Natural killer cell (primary cell): Measurements from ENCODE around the gene GPR34. TPM values are rescaled to one million over a fixed set of nuclear protein-coding genes. Genes with fewer than 3 reads are reported as not detected.

Source experiments
- ATAC-seq, 3 donors: fragments of 150-1000 bp in 2 of 3; fragments of 200-7000 bp in 1 of 3; cut with Tn5 transposase; 1 replicate in 1 of 3; 2 replicates in 2 of 3; pipeline ENCODE4 v1.10.0; 2021; ENCODE audit warnings: mild to moderate bottlenecking in 2 of 3, moderate library complexity in 2 of 3
- DNase-seq, 2 donors: peaks; one replicate each; pipeline versions ENCODE4 v3.0.0 to v3.0.0-alpha.2; 2013 to 2021; ENCODE audit warnings: mixed read lengths in 1 of 2
- H3K27ac ChIP-seq: one replicate; pipeline ENCODE4 v1.5.1; 2013; ENCODE audit warnings: mild to moderate bottlenecking, low read length
- H3K27me3 ChIP-seq: one replicate; pipeline ENCODE4 v1.6.1; 2013; ENCODE audit warnings: low read length; ENCODE audit not compliant: control insufficient read depth, insufficient read depth
- H3K36me3 ChIP-seq: one replicate; pipeline ENCODE4 v1.6.1; 2013; ENCODE audit warnings: low read length; ENCODE audit not compliant: control insufficient read depth, insufficient read depth
- H3K4me1 ChIP-seq: one replicate; pipeline ENCODE4 v1.6.1; 2013; ENCODE audit warnings: low read length; ENCODE audit not compliant: control insufficient read depth, insufficient read depth
- H3K4me3 ChIP-seq: one replicate; pipeline ENCODE4 v1.5.1; 2013; ENCODE audit warnings: low read length
- H3K9me3 ChIP-seq: one replicate; pipeline ENCODE4 v1.6.1; 2013; ENCODE audit warnings: low read length; ENCODE audit not compliant: control insufficient read depth, insufficient read depth
- H3K27ac Mint-ChIP-seq, 2 donors: one replicate each; pipeline ENCODE4 v1.8.0; 2022; ENCODE audit warnings: mild to moderate bottlenecking in 2 of 2, mixed read lengths in 2 of 2, moderate library complexity in 1 of 2
- H3K27me3 Mint-ChIP-seq, 2 donors: one replicate each; pipeline ENCODE4 v1.8.0; 2022; ENCODE audit warnings: low read depth in 2 of 2, mixed read lengths in 2 of 2
- H3K36me3 Mint-ChIP-seq: one replicate; pipeline ENCODE4 v1.8.0; 2022; ENCODE audit warnings: mixed read lengths
- H3K4me1 Mint-ChIP-seq, 2 donors: one replicate each; pipeline ENCODE4 v1.8.0; 2022; ENCODE audit warnings: mixed read lengths in 2 of 2
- H3K4me3 Mint-ChIP-seq: one replicate; pipeline ENCODE4 v1.8.0; 2022; ENCODE audit warnings: mild to moderate bottlenecking, moderate library complexity, mixed read lengths
- H3K9me3 Mint-ChIP-seq, 2 donors: one replicate each; pipeline ENCODE4 v1.8.0; 2022; ENCODE audit warnings: mixed read lengths in 2 of 2
- WGBS: methylation state at CpG from one replicate; pipeline ENCODE4 v1.1.7; 2013; ENCODE audit warnings: missing lambda C conversion rate; ENCODE audit not compliant: insufficient coverage; 5-methylcytosine and 5-hydroxymethylcytosine counted together
- intact Hi-C: fragments of 100-400 bp; cut with micrococcal nuclease; formaldehyde crosslinking; loops from one replicate; pipeline ENCODE4 v1.14.2; 2022
- total RNA-seq, 4 donors: library from RNA; stranded (reverse); fragments of 120-200 nt in 1 of 4; gene quantifications; one replicate each; pipeline versions ENCODE4 v1.2.3 to v1.2.4, GENCODE V29; 2013 to 2022
- TF ChIP-seq, protein P1 (sequence below): fragments of 200-600 bp; IDR thresholded peaks from one replicate; pipeline ENCODE4 v1.8.0; 2022; ENCODE audit warnings: antibody characterized with exemption

The GPR34 gene
- total RNA-seq, 3 donors from 2014 or later (not counting 1 experiment from before 2014, with no cell fraction given) = 0.61 to 6.0 (median 0.68) TPM

- 30% methylated on average over 3 of the region's 3 CpGs for WGBS
- Mint-ChIP-seq H3K4me3 (peak overlapping the region; percentile 14), H3K4me1 (peaks cover 48 to 49% of the 10 kb centered on the region in 2 donors), H3K36me3 (no peaks in the 10 kb centered on the region), H3K27ac (peak overlapping the region in 1 of 2 donors; percentile 21), H3K27me3 (peaks cover 15 to 53% of the 10 kb centered on the region in 2 donors), H3K9me3 (no peaks in the 10 kb centered on the region)
- TF ChIP-seq, protein P1, sequence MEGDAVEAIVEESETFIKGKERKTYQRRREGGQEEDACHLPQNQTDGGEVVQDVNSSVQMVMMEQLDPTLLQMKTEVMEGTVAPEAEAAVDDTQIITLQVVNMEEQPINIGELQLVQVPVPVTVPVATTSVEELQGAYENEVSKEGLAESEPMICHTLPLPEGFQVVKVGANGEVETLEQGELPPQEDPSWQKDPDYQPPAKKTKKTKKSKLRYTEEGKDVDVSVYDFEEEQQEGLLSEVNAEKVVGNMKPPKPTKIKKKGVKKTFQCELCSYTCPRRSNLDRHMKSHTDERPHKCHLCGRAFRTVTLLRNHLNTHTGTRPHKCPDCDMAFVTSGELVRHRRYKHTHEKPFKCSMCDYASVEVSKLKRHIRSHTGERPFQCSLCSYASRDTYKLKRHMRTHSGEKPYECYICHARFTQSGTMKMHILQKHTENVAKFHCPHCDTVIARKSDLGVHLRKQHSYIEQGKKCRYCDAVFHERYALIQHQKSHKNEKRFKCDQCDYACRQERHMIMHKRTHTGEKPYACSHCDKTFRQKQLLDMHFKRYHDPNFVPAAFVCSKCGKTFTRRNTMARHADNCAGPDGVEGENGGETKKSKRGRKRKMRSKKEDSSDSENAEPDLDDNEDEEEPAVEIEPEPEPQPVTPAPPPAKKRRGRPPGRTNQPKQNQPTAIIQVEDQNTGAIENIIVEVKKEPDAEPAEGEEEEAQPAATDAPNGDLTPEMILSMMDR = no peak
- no peaks in the 10 kb centered on the region for H3K9me3 ChIP-seq
- peaks cover 21% of the 10 kb centered on the region for H3K4me1 ChIP-seq
- intact Hi-C loops = no loop called here
- H3K27ac ChIP-seq = peak overlapping the region; percentile 38
- H3K36me3 ChIP-seq = no peaks in the 10 kb centered on the region
- ATAC-seq (no peak), DNase-seq (no peak)
- no peak overlapping the region for H3K4me3 ChIP-seq
- H3K27me3 ChIP-seq = no peaks in the 10 kb centered on the region
Measured at GRCh38 chrX:41705680-41706374, 17.1 kb downstream of the GPR34 start.

- Mint-ChIP-seq H3K9me3 (no peaks in the 10 kb centered on the region), H3K27me3 (peaks cover 15 to 53% of the 10 kb centered on the region in 2 donors), H3K4me1 (peaks cover 48 to 49% of the 10 kb centered on the region in 2 donors), H3K36me3 (no peaks in the 10 kb centered on the region), H3K4me3 (peak overlapping the region; percentile 19), H3K27ac (no peak overlapping the region)
- Histone ChIP-seq H3K36me3 (no peaks in the 10 kb centered on the region), H3K4me3 (no peak overlapping the region), H3K27me3 (no peaks in the 10 kb centered on the region), H3K4me1 (peaks cover 21% of the 10 kb centered on the region), H3K27ac (no peak overlapping the region), H3K9me3 (no peaks in the 10 kb centered on the region)
- TF ChIP-seq, protein P1 = no peak
- intact Hi-C loops = no loop called here
- ATAC-seq (no peak), DNase-seq (no peak)
- WGBS = 72% methylated on average over 1 of the region's 1 CpG
Measured at GRCh38 chrX:41707218-41707617, 18.4 kb downstream of the GPR34 start.

- ATAC-seq = no peak
- TF ChIP-seq, protein P1 = no peak
- Histone ChIP-seq H3K36me3 (no peaks in the 10 kb centered on the region), H3K27me3 (no peaks in the 10 kb centered on the region), H3K27ac (no peak overlapping the region), H3K4me1 (peaks cover 21% of the 10 kb centered on the region), H3K4me3 (no peak overlapping the region), H3K9me3 (no peaks in the 10 kb centered on the region)
- intact Hi-C loops = no loop called here
- H3K4me3 Mint-ChIP-seq = no peak overlapping the region
- no peaks in the 10 kb centered on the region for H3K9me3 Mint-ChIP-seq
- H3K4me1 Mint-ChIP-seq = peaks cover 39 to 44% of the 10 kb centered on the region in 2 donors
- H3K27ac Mint-ChIP-seq = no peak overlapping the region
- no CpG with 5 or more reads among the region's 3 CpGs for WGBS
- H3K27me3 Mint-ChIP-seq = peaks cover 20 to 62% of the 10 kb centered on the region in 2 donors
- DNase-seq = no peak
- no peaks in the 10 kb centered on the region for H3K36me3 Mint-ChIP-seq
Measured at GRCh38 chrX:41708486-41708885, 19.7 kb downstream of the GPR34 start.
